ENCODE results near the gene CTDSP2.
A peak's percentile ranks its signal among the peaks of the same experiment; 100 is the strongest.

Gene CTDSP2

DNA sequence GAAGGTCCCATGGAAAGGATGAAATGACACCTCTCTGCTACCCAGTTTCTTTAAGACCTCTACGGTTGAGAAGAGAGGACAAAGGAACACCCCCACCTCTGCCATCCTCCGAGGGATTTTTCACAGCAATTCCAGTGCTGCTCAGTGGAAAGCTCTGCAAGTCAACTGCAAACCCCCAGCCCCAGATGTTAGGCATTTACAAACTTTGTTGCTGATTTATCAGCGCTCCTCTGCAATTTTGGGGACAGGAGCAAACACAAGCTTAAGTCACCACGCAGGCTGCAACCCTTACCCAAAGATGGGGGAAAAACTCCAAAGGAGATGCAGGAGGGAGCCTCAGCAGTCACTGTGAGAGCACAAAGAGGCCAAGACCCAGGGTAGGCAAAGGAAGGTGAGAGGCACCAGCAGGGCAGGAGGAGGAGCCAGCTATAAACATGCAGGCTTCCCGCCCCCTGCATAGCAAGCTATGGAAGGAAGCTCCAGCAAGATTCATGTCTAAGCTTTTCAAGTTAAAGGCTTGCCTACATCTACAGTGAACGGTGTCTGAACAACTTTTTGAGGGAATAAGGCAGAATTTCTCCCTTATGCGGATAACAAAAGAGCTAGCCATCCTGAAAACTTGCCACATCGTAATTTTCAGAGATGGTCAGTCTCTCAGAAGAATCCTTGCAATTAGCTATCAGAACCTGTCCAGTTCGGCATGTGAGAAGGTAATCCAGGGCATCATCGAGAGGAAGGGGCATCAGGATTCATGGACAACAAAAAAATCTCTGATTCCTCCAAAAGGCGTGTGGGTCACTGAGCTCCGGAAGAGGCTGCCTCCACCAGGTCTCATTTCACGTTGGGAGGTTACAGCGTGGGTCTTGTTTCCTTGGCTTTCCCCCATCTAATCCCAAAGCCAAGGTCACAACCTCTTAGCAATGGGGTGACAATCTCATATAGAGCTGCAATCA lies 3.9 kb downstream of the CTDSP2 start:
- Histone ChIP-seq H2AFZ (ENCODE audit: low read depth, low read length) (no peak overlapping the region), H3K4me3 (ENCODE audit: low read length) (peak overlapping the region; percentile 32), H3K36me3 (ENCODE audit: insufficient read depth, low read length) (peaks cover 10% of the 10 kb centered on the region), H3K27me3 (ENCODE audit: insufficient read depth, low read length) (no peaks in the 10 kb centered on the region), H3K4me1 (ENCODE audit: insufficient read depth, low read length) (peaks cover 60% of the 10 kb centered on the region), H3K9me3 (ENCODE audit: low read length) (no peaks in the 10 kb centered on the region)

- Histone ChIP-seq H3K4me3 (ENCODE audit: low read length) (no peak overlapping the region), H3K4me1 (ENCODE audit: insufficient read depth, low read length) (peaks cover 68% of the 10 kb centered on the region), H3K27me3 (ENCODE audit: insufficient read depth, low read length) (no peaks in the 10 kb centered on the region), H3K36me3 (ENCODE audit: insufficient read depth, low read length) (peaks cover 10% of the 10 kb centered on the region), H2AFZ (ENCODE audit: low read depth, low read length) (no peak overlapping the region), H3K9me3 (ENCODE audit: low read length) (no peaks in the 10 kb centered on the region)
These were observed 5.1 kb downstream of the CTDSP2 start for GRCh38 chr12:57841445-57841844.

GRCh38 chr12:57840726-57841125 lies 5.8 kb downstream of the CTDSP2 start:
- H3K4me1 ChIP-seq (ENCODE audit: insufficient read depth, low read length) = peaks cover 75% of the 10 kb centered on the region
- H3K4me3 ChIP-seq (ENCODE audit: low read length) = no peak overlapping the region
- H3K27me3 ChIP-seq (ENCODE audit: insufficient read depth, low read length) = no peaks in the 10 kb centered on the region
- no peaks in the 10 kb centered on the region for H3K9me3 ChIP-seq (ENCODE audit: low read length)
- H2AFZ ChIP-seq (ENCODE audit: low read depth, low read length) = no peak overlapping the region
- H3K36me3 ChIP-seq (ENCODE audit: insufficient read depth, low read length) = peaks cover 10% of the 10 kb centered on the region

DNA sequence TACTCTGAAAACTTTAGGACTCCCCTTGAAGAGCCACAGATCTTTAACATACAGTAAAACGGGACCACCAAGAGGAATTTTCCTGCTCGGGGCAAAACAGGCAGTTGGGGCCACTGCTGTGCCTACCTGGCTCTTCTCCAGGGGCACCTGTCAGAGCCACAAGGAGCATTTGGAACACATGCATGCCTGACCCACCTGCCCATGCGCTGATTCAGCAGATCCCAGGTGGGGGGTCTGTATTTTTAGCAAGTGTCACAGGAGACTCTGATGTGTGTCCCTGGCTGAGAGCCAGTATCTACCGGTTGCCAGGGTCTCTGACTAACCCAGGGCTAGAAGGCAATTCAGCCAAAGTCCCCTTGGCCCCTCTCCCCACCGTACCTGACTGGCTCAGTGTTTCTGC lies 6.5 kb downstream of the CTDSP2 start:
- H3K27me3 ChIP-seq (ENCODE audit: insufficient read depth, low read length) = no peaks in the 10 kb centered on the region
- H3K4me3 ChIP-seq (ENCODE audit: low read length) = no peak overlapping the region

DNA sequence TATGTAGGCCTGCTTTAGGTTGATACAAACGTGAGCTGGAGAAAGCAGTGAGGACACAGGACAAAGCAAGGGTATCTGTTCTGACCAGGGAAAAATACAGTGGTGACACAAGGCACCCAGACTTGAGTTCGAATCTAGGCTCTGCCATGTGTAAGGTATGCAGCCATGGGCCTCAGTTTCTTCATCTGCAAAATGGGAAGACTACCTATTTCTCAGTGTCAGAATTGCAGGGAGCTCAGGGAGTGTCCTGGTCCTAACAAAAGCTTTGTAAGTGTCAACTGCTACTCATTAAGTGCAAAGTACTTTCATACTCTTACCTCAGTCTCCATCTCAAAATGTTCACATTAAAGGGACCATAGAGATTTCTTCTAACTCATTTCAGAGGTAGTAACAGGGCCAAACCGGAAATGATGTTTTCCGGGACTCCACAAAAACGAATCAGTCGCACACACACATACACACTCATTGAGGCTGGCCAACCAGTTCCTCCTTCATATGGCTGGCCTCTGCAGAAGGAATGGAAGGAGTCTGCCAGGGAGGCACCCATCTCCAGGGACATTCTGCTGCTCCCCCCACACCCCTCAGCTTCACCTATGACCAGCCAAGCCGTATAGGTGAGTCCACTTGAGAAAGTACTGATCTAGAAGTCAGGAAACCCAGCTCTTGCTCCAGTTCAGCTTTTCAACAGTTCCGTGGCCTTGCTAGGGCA lies 7.8 kb downstream of the CTDSP2 start:
- Histone ChIP-seq H3K9me3 (ENCODE audit: low read length) (no peaks in the 10 kb centered on the region), H3K4me3 (ENCODE audit: low read length) (no peak overlapping the region), H3K27me3 (ENCODE audit: insufficient read depth, low read length) (no peaks in the 10 kb centered on the region), H3K36me3 (ENCODE audit: insufficient read depth, low read length) (peaks cover 10% of the 10 kb centered on the region), H2AFZ (ENCODE audit: low read depth, low read length) (no peak overlapping the region), H3K4me1 (ENCODE audit: insufficient read depth, low read length) (peaks cover 82% of the 10 kb centered on the region)

More for the DNA sequence above, 6.5 kb downstream of the CTDSP2 start:
- H3K9me3 ChIP-seq (ENCODE audit: low read length) = no peaks in the 10 kb centered on the region
- H3K36me3 ChIP-seq (ENCODE audit: insufficient read depth, low read length) = peaks cover 10% of the 10 kb centered on the region
- H3K4me1 ChIP-seq (ENCODE audit: insufficient read depth, low read length) = peaks cover 80% of the 10 kb centered on the region
- no peak overlapping the region for H2AFZ ChIP-seq (ENCODE audit: low read depth, low read length)

DNA sequence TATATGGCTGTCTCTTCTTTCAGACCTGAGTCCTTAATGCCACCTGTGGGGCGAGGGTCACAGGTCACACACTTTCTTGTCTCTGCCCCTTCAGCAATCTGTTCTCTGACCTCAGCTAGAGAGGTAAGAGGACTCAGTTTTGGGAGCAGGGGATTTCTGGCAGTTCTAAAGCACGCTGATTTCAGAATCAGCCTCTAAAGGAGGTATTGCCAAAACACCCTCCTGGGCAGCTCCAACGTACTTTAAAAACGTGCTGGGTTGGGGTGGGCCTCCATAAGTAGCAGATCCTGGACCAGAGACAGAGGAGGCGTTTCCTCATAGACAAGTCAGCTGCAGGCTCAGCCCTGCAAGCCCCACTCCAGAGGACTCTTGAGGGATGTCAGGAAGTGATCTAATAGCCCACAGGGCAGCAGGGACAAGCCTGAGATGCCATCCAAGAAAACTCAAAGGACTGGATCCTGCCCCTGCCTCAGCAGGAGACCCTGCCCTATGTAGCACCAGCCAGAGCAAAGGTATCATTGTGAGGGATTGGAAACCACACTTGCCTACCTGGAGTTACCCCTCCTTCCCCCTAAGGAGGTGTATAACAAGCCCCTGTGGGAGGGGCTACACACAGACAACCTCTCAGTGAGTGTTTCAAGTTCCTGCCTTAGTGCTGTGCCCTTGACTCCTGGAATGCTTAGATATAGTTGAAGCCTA lies 8.5 kb downstream of the CTDSP2 start:
- Histone ChIP-seq H3K4me1 (ENCODE audit: insufficient read depth, low read length) (peaks cover 82% of the 10 kb centered on the region), H3K4me3 (ENCODE audit: low read length) (no peak overlapping the region), H3K36me3 (ENCODE audit: insufficient read depth, low read length) (peaks cover 5% of the 10 kb centered on the region), H3K9me3 (ENCODE audit: low read length) (no peaks in the 10 kb centered on the region), H3K27me3 (ENCODE audit: insufficient read depth, low read length) (no peaks in the 10 kb centered on the region), H2AFZ (ENCODE audit: low read depth, low read length) (no peak overlapping the region)

DNA sequence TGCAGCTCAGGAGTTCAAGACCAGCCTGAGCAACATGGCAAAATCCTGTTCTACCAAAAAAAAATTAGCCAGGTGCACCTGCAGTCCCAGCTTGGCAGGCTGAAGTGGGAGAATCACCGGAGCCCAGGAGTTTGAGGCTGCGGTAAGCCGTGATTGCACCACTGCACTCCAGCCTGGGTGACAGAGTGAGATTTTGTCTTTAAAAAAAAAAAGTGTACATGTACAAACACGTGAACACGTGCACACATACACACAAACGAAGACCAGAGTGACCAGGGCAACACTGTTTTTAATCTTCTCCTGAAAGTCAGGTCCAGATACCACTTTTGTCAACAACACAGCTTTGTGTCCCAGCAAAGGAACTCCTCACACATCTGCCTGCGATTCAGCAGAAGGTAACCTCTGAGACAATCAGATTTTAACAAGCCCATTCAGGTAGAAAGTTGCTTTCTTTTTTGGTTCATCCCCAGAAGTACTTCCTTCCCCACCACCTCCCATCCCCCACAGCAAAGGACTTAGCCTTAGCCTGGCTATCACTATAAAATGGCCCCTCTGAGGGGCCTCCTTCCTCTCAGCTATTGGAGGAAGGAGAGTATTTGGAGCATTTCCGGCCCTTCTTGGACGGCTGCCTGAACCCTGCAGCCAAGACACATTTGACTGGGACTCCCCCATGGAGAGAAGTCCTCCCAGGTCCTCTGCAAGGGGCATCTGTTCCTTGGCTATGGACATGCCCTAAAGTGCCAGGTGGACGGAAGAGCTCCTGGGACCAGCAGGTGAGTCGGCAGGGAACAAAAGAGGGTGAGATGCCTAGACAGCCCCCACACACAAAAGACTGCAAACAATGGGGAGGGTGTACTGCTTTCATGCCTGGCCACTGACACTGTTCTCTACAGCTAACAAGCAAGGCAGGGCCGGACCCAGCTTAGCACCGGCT lies 9.8 kb downstream of the CTDSP2 start:
- peak overlapping the region; percentile 1 for H3K4me3 ChIP-seq (ENCODE audit: low read length)
- H3K36me3 ChIP-seq (ENCODE audit: insufficient read depth, low read length) = peaks cover 8% of the 10 kb centered on the region
- H2AFZ ChIP-seq (ENCODE audit: low read depth, low read length) = no peak overlapping the region
- H3K4me1 ChIP-seq (ENCODE audit: insufficient read depth, low read length) = peaks cover 82% of the 10 kb centered on the region
- no peaks in the 10 kb centered on the region for H3K9me3 ChIP-seq (ENCODE audit: low read length)
- H3K27me3 ChIP-seq (ENCODE audit: insufficient read depth, low read length) = no peaks in the 10 kb centered on the region

DNA sequence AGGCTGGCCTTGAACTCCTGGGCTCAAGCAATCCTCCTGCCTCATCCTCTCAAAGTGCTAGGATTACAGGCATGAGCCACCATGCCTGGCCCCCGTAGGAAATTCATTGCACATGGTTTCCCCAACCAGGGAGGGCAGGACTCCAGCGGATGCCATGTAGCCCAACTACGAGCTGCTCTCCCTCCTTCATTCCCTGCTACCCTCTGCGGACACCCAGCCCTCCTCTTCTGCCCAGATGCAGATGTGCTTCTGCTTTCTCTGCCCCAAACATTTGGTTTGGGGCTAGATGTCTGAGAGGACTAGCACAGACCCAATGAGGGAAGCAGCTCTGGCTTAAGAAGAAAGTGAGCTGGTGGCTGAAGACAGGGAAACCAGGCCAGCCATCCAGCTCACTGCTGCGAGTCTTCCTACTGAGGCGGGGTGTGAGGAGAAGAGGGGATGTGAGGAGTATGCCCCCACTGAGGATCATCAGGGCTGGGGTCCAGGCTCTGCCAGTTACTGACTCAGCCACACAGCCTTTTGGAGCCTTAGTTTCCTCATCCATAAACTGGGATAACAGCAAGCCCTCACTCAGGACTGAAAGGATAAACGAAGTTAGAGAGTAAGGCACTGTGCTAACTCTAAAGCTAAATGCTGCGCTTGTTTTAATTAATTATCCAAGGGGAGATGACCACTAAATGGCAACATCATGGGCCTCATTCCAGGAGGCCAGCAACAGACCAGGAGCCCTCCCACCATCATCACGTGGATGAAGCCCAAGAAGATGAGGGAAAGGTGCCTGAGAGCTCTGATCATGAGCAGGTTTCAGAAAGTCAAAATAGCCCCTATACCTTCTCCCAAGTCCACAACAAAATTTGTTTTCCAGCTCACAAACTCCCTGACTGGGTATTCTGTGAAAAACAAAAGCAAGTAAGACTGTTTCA lies 10.9 kb downstream of the CTDSP2 start:
- Histone ChIP-seq H3K27me3 (ENCODE audit: insufficient read depth, low read length) (no peaks in the 10 kb centered on the region), H3K4me1 (ENCODE audit: insufficient read depth, low read length) (peaks cover 74% of the 10 kb centered on the region), H3K4me3 (ENCODE audit: low read length) (no peak overlapping the region)

DNA sequence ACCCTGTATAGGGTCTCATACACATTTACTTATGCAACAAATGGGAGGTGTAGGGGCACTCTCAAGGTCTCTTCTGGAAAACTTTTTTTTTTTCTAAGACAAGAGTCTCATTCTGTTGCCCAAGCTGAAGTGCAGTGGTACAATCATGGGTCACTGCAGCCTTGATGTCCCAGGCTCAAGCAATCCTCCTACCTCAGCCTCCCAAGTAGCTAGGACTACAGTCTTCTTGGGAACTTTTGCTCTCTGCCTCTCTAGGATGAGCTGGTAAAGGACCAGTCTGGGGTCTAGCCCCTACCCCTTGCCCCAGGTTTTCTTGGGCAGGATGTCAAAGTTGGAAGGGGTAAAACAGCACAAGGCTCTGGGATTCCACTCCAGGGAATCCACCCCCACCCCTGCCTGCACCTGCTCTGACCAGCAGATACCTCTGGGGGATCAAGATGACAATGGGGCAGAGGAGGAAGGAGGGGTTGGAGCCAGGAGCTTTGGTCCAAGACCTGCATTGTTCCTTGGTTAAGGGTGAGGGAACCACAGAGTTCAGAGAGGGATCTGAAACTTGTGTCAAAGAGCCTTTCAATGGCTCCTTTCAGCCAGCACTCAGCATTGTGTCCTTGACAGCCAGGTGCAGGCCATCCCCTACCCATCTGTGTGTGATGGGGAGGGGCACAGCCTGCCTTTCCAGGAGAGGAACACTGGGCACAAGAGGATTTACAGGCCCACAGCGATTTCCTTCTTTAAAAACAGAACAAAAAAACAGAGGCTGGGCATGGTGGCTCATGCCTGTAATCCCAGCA lies 12.2 kb downstream of the CTDSP2 start:
- H3K27me3 ChIP-seq (ENCODE audit: insufficient read depth, low read length) = no peaks in the 10 kb centered on the region
- peaks cover 12% of the 10 kb centered on the region for H3K36me3 ChIP-seq (ENCODE audit: insufficient read depth, low read length)
- no peak overlapping the region for H3K4me3 ChIP-seq (ENCODE audit: low read length)
- H3K9me3 ChIP-seq (ENCODE audit: low read length) = no peaks in the 10 kb centered on the region
- H2AFZ ChIP-seq (ENCODE audit: low read depth, low read length) = no peak overlapping the region
- H3K4me1 ChIP-seq (ENCODE audit: insufficient read depth, low read length) = peaks cover 66% of the 10 kb centered on the region

More for the DNA sequence above, 10.9 kb downstream of the CTDSP2 start:
- peaks cover 8% of the 10 kb centered on the region for H3K36me3 ChIP-seq (ENCODE audit: insufficient read depth, low read length)
- no peak overlapping the region for H2AFZ ChIP-seq (ENCODE audit: low read depth, low read length)
- H3K9me3 ChIP-seq (ENCODE audit: low read length) = no peaks in the 10 kb centered on the region

GRCh38 chr12:57833672-57834071 lies 12.9 kb downstream of the CTDSP2 start:
- peaks cover 66% of the 10 kb centered on the region for H3K4me1 ChIP-seq (ENCODE audit: insufficient read depth, low read length)
- peaks cover 16% of the 10 kb centered on the region for H3K36me3 ChIP-seq (ENCODE audit: insufficient read depth, low read length)
- H2AFZ ChIP-seq (ENCODE audit: low read depth, low read length) = no peak overlapping the region
- H3K27me3 ChIP-seq (ENCODE audit: insufficient read depth, low read length) = no peaks in the 10 kb centered on the region
- no peaks in the 10 kb centered on the region for H3K9me3 ChIP-seq (ENCODE audit: low read length)
- no peak overlapping the region for H3K4me3 ChIP-seq (ENCODE audit: low read length)

DNA sequence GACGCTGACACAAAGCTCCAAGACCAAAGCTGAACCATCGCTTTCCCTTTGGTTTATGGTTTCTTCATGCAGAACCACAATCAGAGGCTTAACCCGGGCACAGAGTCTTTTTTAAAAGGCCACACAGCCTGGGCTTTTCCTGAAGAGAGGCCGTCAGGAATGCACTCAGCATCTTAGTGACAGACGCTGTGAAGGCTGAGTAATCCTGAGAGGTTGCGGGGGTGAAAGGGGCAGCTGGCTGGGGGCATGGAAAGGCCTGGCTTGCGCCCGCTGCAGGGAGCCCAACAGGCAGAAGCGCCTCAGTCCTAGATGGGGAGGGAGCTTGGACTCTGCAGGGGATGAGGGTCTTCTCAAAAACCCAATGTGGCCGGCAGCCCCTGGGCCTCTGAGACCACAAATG lies 13.6 kb downstream of the CTDSP2 start:
- no peaks in the 10 kb centered on the region for H3K27me3 ChIP-seq (ENCODE audit: insufficient read depth, low read length)
- peaks cover 21% of the 10 kb centered on the region for H3K36me3 ChIP-seq (ENCODE audit: insufficient read depth, low read length)
- H3K4me3 ChIP-seq (ENCODE audit: low read length) = no peak overlapping the region
- no peak overlapping the region for H2AFZ ChIP-seq (ENCODE audit: low read depth, low read length)
- H3K4me1 ChIP-seq (ENCODE audit: insufficient read depth, low read length) = peaks cover 59% of the 10 kb centered on the region
- H3K9me3 ChIP-seq (ENCODE audit: low read length) = no peaks in the 10 kb centered on the region
